Uterus (tissue), 4 donors: ENCODE measurements around the gene GYPC. TPM values are rescaled to one million over a fixed set of nuclear protein-coding genes. Genes with fewer than 3 reads are reported as not detected.
A peak's percentile ranks its signal among the peaks of the same experiment; 100 is the strongest.

ENCODE experiments used
- DNase-seq, 2 donors: peaks; one replicate each; pipeline ENCODE4 v3.0.0-alpha.2; 2019 to 2020
- H3K27ac ChIP-seq, 2 donors: fragments of 200-600 bp; sonication (generic); 1 replicate in 1 of 2; 2 replicates in 1 of 2; pipeline ENCODE4 v1.5.1; 2016 to 2018
- H3K27me3 ChIP-seq, 2 donors: fragments of 200-600 bp; sonication (generic); one replicate each; pipeline ENCODE4 v1.5.1; 2018 to 2019; ENCODE audit warnings: control low read depth in 1 of 2
- H3K36me3 ChIP-seq, 2 donors: fragments of 200-600 bp; sonication (generic); one replicate each; pipeline ENCODE4 v1.5.1; 2019; ENCODE audit warnings: control low read depth in 1 of 2
- H3K4me1 ChIP-seq, 2 donors: fragments of 200-600 bp; sonication (generic); one replicate each; pipeline ENCODE4 v1.5.1; 2018 to 2019; ENCODE audit warnings: control low read depth in 1 of 2
- H3K4me3 ChIP-seq, 2 donors: fragments of 200-600 bp; sonication (generic); 1 replicate in 1 of 2; 2 replicates in 1 of 2; pipeline ENCODE4 v1.5.1; 2018 to 2019; ENCODE audit warnings: mild to moderate bottlenecking in 1 of 2
- H3K9me3 ChIP-seq, 2 donors: fragments of 200-600 bp; sonication (generic); one replicate each; pipeline ENCODE4 v1.5.1; 2019; ENCODE audit warnings: control low read depth in 1 of 2
- POLR2A ChIP-seq, 2 donors: fragments of 450-650 bp; IDR thresholded peaks; one replicate each; pipeline ENCODE4 v1.6.1; 2016; ENCODE audit warnings: antibody characterized with exemption in 2 of 2, mild to moderate bottlenecking in 1 of 2, moderate library complexity in 1 of 2
- intact Hi-C: fragments of 100-400 bp; cut with DNase I; formaldehyde crosslinking; loops from one replicate; pipeline ENCODE4 v1.15.1; 2023; ENCODE audit warnings: low total_unique reads
- total RNA-seq, 4 donors: library from RNA; depleted of rRNA in 3 of 4; stranded (reverse); fragments of >200 nt in 3 of 4; gene quantifications; one replicate each; pipeline versions ENCODE4 v1.1.0 to v1.2.4, GENCODE V29; 2014 to 2023
- TF ChIP-seq, protein P1 (sequence below), 4 experiments: fragments of 200-600 bp in 2 of 4; fragments of 450-650 bp in 2 of 4; sonication (generic) in 2 of 4; IDR thresholded peaks; one replicate each; pipeline ENCODE4 v1.5.1; 2016 to 2019; ENCODE audit warnings: antibody characterized with exemption in 4 of 4, mild to moderate bottlenecking in 2 of 4, moderate library complexity in 1 of 4
- donor health status: DM: yes; HTN: yes; CAD: no.

Gene GYPC
- total RNA-seq, 4 donors from 2014 or later: 35.1 to 75.0 (median 57.8) TPM

- intact Hi-C loops: no loop called here
- Histone ChIP-seq H3K9me3 (no peaks in the 10 kb centered on the region), H3K27ac (peak overlapping the region; percentile 97 to 98), H3K27me3 (no peaks in the 10 kb centered on the region), H3K4me1 (peaks cover 7 to 9% of the 10 kb centered on the region in 2 donors), H3K4me3 (peak overlapping the region; percentile 61 to 65), H3K36me3 (no peaks in the 10 kb centered on the region)
- TF ChIP-seq, protein P1, sequence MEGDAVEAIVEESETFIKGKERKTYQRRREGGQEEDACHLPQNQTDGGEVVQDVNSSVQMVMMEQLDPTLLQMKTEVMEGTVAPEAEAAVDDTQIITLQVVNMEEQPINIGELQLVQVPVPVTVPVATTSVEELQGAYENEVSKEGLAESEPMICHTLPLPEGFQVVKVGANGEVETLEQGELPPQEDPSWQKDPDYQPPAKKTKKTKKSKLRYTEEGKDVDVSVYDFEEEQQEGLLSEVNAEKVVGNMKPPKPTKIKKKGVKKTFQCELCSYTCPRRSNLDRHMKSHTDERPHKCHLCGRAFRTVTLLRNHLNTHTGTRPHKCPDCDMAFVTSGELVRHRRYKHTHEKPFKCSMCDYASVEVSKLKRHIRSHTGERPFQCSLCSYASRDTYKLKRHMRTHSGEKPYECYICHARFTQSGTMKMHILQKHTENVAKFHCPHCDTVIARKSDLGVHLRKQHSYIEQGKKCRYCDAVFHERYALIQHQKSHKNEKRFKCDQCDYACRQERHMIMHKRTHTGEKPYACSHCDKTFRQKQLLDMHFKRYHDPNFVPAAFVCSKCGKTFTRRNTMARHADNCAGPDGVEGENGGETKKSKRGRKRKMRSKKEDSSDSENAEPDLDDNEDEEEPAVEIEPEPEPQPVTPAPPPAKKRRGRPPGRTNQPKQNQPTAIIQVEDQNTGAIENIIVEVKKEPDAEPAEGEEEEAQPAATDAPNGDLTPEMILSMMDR (IDR thresholded peaks at IDR 0.05): no peak
- TF ChIP-seq POLR2A (IDR thresholded peaks at IDR 0.05): no peak
- peak; percentile 32 to 51 for DNase-seq
These were observed 631 bp downstream of the GYPC start for GRCh38 chr2:126656431-126657147.

- Histone ChIP-seq H3K4me3 (peak overlapping the region; percentile 61 to 65), H3K9me3 (no peaks in the 10 kb centered on the region), H3K36me3 (no peaks in the 10 kb centered on the region), H3K4me1 (peaks cover 7 to 13% of the 10 kb centered on the region in 2 donors), H3K27me3 (no peaks in the 10 kb centered on the region), H3K27ac (peak overlapping the region; percentile 97 to 98)
- intact Hi-C loops: no loop called here
- DNase-seq: peak; percentile 61 to 65
- TF ChIP-seq POLR2A (IDR thresholded peaks at IDR 0.05): peak; percentile 11 to 16
- TF ChIP-seq, protein P1 (IDR thresholded peaks at IDR 0.05): no peak
These were observed 1.2 kb downstream of the GYPC start for GRCh38 chr2:126657148-126657635.

GRCh38 chr2:126657636-126658318, 1.8 kb downstream of the GYPC start:
- peak; percentile 80 to 86 for DNase-seq
- H3K27me3 ChIP-seq: no peaks in the 10 kb centered on the region
- intact Hi-C loops: no loop called here
- peak overlapping the region; percentile 61 to 65 for H3K4me3 ChIP-seq
- no peak for TF ChIP-seq POLR2A (IDR thresholded peaks at IDR 0.05)
- TF ChIP-seq, protein P1 (IDR thresholded peaks at IDR 0.05): peak in 1 of 4 experiments; percentile 29
- no peaks in the 10 kb centered on the region for H3K9me3 ChIP-seq
- H3K4me1 ChIP-seq: peaks cover 7 to 13% of the 10 kb centered on the region in 2 donors
- H3K27ac ChIP-seq: peak overlapping the region; percentile 97 to 98
- no peaks in the 10 kb centered on the region for H3K36me3 ChIP-seq

DNA sequence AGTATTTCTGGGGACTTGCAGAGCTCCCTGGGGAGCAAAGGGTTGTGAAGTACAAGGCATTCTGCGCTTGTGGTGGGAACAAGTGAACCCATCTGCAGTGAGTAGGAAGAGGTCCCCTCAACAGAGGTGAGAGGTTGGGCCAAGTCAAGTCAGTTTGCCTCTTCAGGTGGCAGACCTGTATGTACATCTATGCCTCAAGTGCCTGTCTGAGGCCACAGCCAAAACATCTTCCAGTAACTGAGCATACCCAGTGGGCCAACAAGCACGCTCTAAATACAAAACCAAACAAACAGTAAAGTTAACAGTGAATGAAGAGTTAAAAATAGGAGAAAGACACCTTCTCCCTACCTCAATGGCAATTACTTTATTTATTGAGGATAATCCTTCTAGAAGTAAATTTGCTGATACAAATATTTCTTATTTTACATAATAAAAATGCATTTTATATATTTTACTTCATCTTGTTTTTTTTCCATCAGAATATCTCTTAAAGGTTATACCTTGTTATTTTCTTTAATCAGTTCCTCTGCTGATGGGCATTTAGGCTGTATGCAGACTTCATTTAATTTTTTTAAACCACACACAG, 2.5 kb downstream of the GYPC start:
- no peak overlapping the region for H3K4me3 ChIP-seq
- peaks cover 7 to 15% of the 10 kb centered on the region in 2 donors for H3K4me1 ChIP-seq
- no peak for DNase-seq
- H3K9me3 ChIP-seq: no peaks in the 10 kb centered on the region
- H3K27me3 ChIP-seq: no peaks in the 10 kb centered on the region
- no peak for TF ChIP-seq POLR2A (IDR thresholded peaks at IDR 0.05)
- TF ChIP-seq, protein P1 (IDR thresholded peaks at IDR 0.05): no peak
- H3K36me3 ChIP-seq: no peaks in the 10 kb centered on the region
- intact Hi-C loops: no loop called here
- peak overlapping the region; percentile 97 to 98 for H3K27ac ChIP-seq
